PFSK-1 (cell line): ENCODE measurements around the gene C9orf85.

Source experiments
- FOXP2 ChIP-seq: optimal IDR thresholded peaks from 2 replicates; pipeline ENCODE3; 2011; ENCODE audit warnings: borderline replicate concordance, control low read depth, inconsistent platforms; ENCODE audit not compliant: insufficient read depth; ENCODE audit errors: extremely low read length, extremely low read depth
- POLR2AphosphoS5 ChIP-seq: IDR thresholded peaks from 2 replicates; pipeline ENCODE4 v1.6.1; 2012; ENCODE audit warnings: low read depth, mild to moderate bottlenecking, control low read depth, low read length, moderate library complexity
- REST ChIP-seq, 2 experiments: IDR thresholded peaks; 2 replicates each; pipeline versions ENCODE4 v1.6.1 to v1.8.0; 2011 to 2012; ENCODE audit warnings: low read depth in 2 of 2, low read length in 2 of 2, control low read depth in 1 of 2, inconsistent platforms in 1 of 2, mild to moderate bottlenecking in 1 of 2, moderate library complexity in 1 of 2; ENCODE audit not compliant: insufficient read depth in 1 of 2
- SIN3A ChIP-seq: IDR thresholded peaks from 2 replicates; pipeline ENCODE4 v1.6.1; 2012; ENCODE audit warnings: mild to moderate bottlenecking, low read length, moderate library complexity, borderline replicate concordance; ENCODE audit not compliant: insufficient read depth
- TAF1 ChIP-seq: IDR thresholded peaks from 2 replicates; pipeline ENCODE4 v1.6.1; 2012; ENCODE audit warnings: low read length, control low read depth, borderline replicate concordance; ENCODE audit not compliant: insufficient read depth

C9orf85 gene

GRCh38 chr9:71984403-71984802 is 73.0 kb downstream of the C9orf85 start:
- no peak for TF ChIP-seq FOXP2
- no peak for TF ChIP-seq REST (IDR thresholded peaks at IDR 0.05; ENCODE audit: insufficient read depth in 1 of 2, low read depth in 2 of 2, low read length in 2 of 2)
- TF ChIP-seq TAF1: no peak
- no peak for TF ChIP-seq POLR2AphosphoS5
- TF ChIP-seq SIN3A: no peak

- TF ChIP-seq REST (IDR thresholded peaks at IDR 0.05; ENCODE audit: insufficient read depth in 1 of 2, low read depth in 2 of 2, low read length in 2 of 2) (no peak), FOXP2 (no peak), SIN3A (no peak), TAF1 (no peak), POLR2AphosphoS5 (no peak)
Observed at GRCh38 chr9:71984831-71985281, 73.4 kb downstream of the C9orf85 start.

- no peak for TF ChIP-seq REST (IDR thresholded peaks at IDR 0.05; ENCODE audit: insufficient read depth in 1 of 2, low read depth in 2 of 2, low read length in 2 of 2)
- TF ChIP-seq FOXP2: no peak
- no peak for TF ChIP-seq POLR2AphosphoS5
- TF ChIP-seq SIN3A: no peak
- TF ChIP-seq TAF1: no peak
Observed at GRCh38 chr9:71985297-71985911, 74.0 kb downstream of the C9orf85 start.

GRCh38 chr9:71986900-71987299 is 75.5 kb downstream of the C9orf85 start:
- TF ChIP-seq POLR2AphosphoS5 (no peak), FOXP2 (no peak), SIN3A (no peak), REST (IDR thresholded peaks at IDR 0.05; ENCODE audit: insufficient read depth in 1 of 2, low read depth in 2 of 2, low read length in 2 of 2) (no peak), TAF1 (no peak)
